GM23248 (cell line): Measurements from ENCODE around the gene HBS1L.

Experiments
- EZH2 ChIP-seq: fragments of 200-600 bp; sonication (generic); IDR thresholded peaks from 2 replicates; pipeline ENCODE4 v1.6.1; 2018; ENCODE audit warnings: antibody characterized with exemption, mild to moderate bottlenecking; ENCODE audit not compliant: insufficient read depth, poor library complexity, severe bottlenecking
- EZH2phosphoT487 ChIP-seq: fragments of 200-600 bp; sonication (generic); IDR thresholded peaks from 2 replicates; pipeline ENCODE4 v1.6.1; 2018; ENCODE audit warnings: antibody characterized with exemption, moderate library complexity, mild to moderate bottlenecking, low read depth; ENCODE audit not compliant: insufficient read depth

DNA sequence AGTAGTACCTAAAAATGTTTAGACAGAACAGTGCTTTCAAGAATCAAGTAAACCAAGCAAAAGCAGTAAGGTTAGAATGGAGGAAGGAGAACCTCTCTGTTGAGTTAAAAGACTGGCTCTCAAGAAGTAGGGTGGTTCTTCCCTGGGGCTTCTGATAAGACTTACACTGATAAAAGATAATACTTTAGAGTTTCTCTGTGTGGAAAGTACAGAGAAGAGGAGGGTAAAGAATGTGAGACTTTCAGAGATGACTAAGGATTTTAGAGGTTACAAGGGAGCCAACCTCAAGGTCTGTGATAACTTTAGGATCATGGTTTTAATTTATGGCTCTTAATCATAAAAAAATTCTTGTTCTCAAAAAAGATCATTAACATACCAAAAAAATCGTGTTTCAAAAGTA is 73.8 kb downstream of the HBS1L start:
- no peak for TF ChIP-seq EZH2phosphoT487
- TF ChIP-seq EZH2, result no peak
